COLO668 (cell line): ENCODE results near the gene TMEM259.

ENCODE experiments used
- DNase-seq: peaks from one replicate; lab custom pipeline; 2025; ENCODE audit not compliant: unreplicated experiment; lab: John Stamatoyannopoulos, UW

Gene TMEM259

GRCh38 chr19:1055886-1056620 is 35.1 kb upstream of the TMEM259 start:
- DNase-seq: no peak

- DNase-seq: no peak
Observed at GRCh38 chr19:1055028-1055425, 34.1 kb upstream of the TMEM259 start.

- no peak for DNase-seq
Observed at GRCh38 chr19:1054102-1055027, 33.4 kb upstream of the TMEM259 start.

- no peak for DNase-seq
Observed at GRCh38 chr19:1053176-1054101, 32.5 kb upstream of the TMEM259 start.

- no peak for DNase-seq
Observed at GRCh38 chr19:1052349-1052975, 31.5 kb upstream of the TMEM259 start.

GRCh38 chr19:1051791-1052190 is 30.9 kb upstream of the TMEM259 start:
- no peak for DNase-seq

GRCh38 chr19:1050989-1051788 is 30.3 kb upstream of the TMEM259 start:
- DNase-seq: no peak

- DNase-seq: no peak
Observed at GRCh38 chr19:1049800-1050199, 28.9 kb upstream of the TMEM259 start.

- no peak for DNase-seq
Observed at GRCh38 chr19:1049106-1049505, 28.2 kb upstream of the TMEM259 start.

GRCh38 chr19:1047696-1048147 is 26.8 kb upstream of the TMEM259 start:
- peak; percentile 92 for DNase-seq

- DNase-seq: peak; percentile 58
Observed at GRCh38 chr19:1046836-1047695, 26.1 kb upstream of the TMEM259 start.

GRCh38 chr19:1046117-1046626 is 25.2 kb upstream of the TMEM259 start:
- no peak for DNase-seq

- DNase-seq: peak; percentile 70
Observed at GRCh38 chr19:1045247-1045603, 24.3 kb upstream of the TMEM259 start.

GRCh38 chr19:1042689-1043511 is 22.0 kb upstream of the TMEM259 start:
- no peak for DNase-seq

GRCh38 chr19:1041835-1042685 is 21.1 kb upstream of the TMEM259 start:
- DNase-seq: no peak

GRCh38 chr19:1041272-1041834 is 20.4 kb upstream of the TMEM259 start:
- no peak for DNase-seq
